Erythroblast (primary cell): ENCODE measurements around the gene CPN2.

Source experiments
- GATA1 ChIP-seq: IDR thresholded peaks from 2 replicates; pipeline ENCODE4 v1.6.1; 2011; ENCODE audit warnings: low read depth, mild to moderate bottlenecking, control low read depth, low read length, moderate library complexity
- POLR2A ChIP-seq: IDR thresholded peaks from 2 replicates; pipeline ENCODE4 v1.6.1; 2011; ENCODE audit warnings: mild to moderate bottlenecking, low read length

DNA sequence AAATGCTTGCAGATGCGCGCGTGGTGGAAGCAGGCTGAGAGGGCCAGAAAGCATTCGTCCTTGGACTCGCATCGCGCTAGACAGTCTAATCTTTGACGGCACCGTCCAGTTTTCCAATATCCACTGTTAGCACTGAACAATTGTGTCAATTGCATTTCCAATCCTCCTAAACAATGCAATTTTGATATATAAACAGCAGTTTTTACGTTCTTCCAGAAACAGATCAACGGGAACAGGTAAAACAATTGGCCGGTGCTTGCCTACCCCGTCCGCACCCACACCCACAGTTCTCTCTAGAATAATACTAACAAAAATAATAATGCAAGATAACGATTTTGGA, 17.2 kb downstream of the CPN2 start:
- TF ChIP-seq POLR2A, result no peak
- no peak for TF ChIP-seq GATA1
